Stomach smooth muscle (tissue), 2 donors: ENCODE results near the gene NHERF2.

Source experiments
- H3K27ac ChIP-seq: one replicate; pipeline ENCODE4 v1.7.0; 2013; ENCODE audit warnings: mild to moderate bottlenecking, low read length, inconsistent platforms
- H3K27me3 ChIP-seq, 2 donors: one replicate each; pipeline ENCODE4 v1.7.0; 2013; ENCODE audit warnings: low read length in 2 of 2; ENCODE audit not compliant: insufficient read depth in 2 of 2, control insufficient read depth in 1 of 2
- H3K36me3 ChIP-seq, 2 donors: one replicate each; pipeline ENCODE4 v1.7.0; 2013; ENCODE audit warnings: low read length in 2 of 2; ENCODE audit not compliant: control insufficient read depth in 2 of 2, insufficient read depth in 2 of 2
- H3K4me1 ChIP-seq: one replicate; pipeline ENCODE4 v1.7.0; 2013; ENCODE audit warnings: low read length; ENCODE audit not compliant: control insufficient read depth, insufficient read depth
- H3K4me3 ChIP-seq, 2 donors: one replicate each; pipeline ENCODE4 v1.7.0; 2013; ENCODE audit warnings: low read length in 2 of 2
- H3K9ac ChIP-seq, 2 donors: one replicate each; pipeline ENCODE4 v1.7.0; 2013; ENCODE audit warnings: low read length in 2 of 2, mild to moderate bottlenecking in 1 of 2
- H3K9me3 ChIP-seq, 2 donors: one replicate each; pipeline ENCODE4 v1.7.0; 2013; ENCODE audit warnings: low read length in 2 of 2; ENCODE audit not compliant: control insufficient read depth in 2 of 2
- donor health status: healthy.
- donor health status: Pancreatic carcinoma.

The NHERF2 gene

DNA sequence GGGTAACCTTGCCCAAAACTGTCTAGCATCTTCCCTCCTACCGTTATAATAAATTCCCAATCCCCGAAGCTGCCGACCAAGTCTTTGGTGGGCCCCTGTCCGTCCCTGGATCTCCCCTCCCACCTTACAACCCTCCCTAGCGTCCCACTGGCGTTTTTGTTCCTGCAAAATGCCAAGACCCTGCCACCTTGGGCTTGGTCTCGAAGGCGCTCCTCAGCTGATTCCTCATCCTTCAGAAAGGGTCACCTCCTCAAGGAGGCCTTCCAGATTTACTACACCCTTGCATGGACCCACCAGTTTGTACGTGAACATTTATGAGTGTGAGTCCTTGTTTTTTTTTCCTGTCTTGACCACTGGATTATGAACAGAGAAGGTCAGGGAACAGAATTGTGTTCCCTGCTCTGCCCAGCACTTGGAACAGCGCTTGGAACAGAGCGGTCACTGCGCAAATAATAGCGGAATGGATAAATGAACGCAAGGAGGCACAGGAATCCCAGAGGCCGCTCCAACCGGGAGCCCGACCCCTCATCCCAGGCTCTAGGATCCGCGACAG, 43.6 kb upstream of the NHERF2 start:
- Histone ChIP-seq H3K27me3 (peaks cover 35 to 42% of the 10 kb centered on the region in 2 donors), H3K9me3 (no peaks in the 10 kb centered on the region), H3K4me1 (peaks cover 24% of the 10 kb centered on the region), H3K4me3 (peak overlapping the region; percentile 63 to 76), H3K9ac (no peak overlapping the region), H3K36me3 (peaks cover 11 to 18% of the 10 kb centered on the region in 2 donors), H3K27ac (no peak overlapping the region)

DNA sequence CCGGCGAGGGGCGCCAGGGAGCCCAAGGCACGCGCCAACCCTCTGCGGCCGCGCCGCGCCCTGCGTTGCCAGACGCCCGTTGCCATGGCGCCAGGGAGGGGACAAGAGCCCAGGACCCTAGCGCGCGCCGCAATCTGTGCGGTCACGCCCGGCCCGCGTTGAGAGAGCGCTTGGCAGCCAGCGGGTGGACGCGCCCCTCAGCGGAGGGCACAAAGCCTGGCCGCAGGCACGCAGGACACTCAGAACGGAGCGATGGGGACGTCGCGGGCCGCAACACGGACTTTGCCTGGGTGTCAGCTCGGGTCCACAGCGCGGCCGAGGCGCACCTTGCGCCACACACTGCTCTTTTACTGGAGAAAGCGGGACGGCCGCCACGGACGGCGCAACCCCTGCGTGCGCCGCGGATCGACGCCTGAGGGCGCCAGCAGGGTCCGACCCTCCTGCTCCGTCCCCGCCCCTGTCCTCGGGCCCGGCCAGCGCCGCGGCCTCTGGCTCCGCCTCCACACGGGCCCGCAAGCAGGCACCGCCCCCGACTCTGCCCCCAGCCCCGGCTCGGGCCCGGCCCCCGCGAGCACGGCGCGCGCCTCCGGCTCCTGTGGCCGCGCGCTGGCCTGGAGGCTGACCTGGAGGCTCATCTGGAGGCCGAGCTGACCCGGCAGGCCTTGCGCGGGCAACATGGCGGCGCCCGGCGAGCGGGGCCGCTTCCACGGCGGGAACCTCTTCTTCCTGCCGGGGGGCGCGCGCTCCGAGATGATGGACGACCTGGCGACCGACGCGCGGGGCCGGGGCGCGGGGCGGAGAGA, 43.0 kb upstream of the NHERF2 start, which contains the start of gene GFER:
TSS of gene GFER (plus strand) at position 650 of the 803 bp plus-strand sequence. CDS start at position 676, 26 bp downstream.
- Histone ChIP-seq H3K27me3 (peaks cover 38 to 40% of the 10 kb centered on the region in 2 donors), H3K4me3 (peak within 1 kb of the TSS; percentile 63 to 76), H3K9me3 (no peaks in the 10 kb centered on the region), H3K9ac (peak within 1 kb of the TSS; percentile 64 to 72), H3K4me1 (peaks cover 24% of the 10 kb centered on the region), H3K36me3 (peaks cover 11 to 16% of the 10 kb centered on the region in 2 donors), H3K27ac (no peak within 1 kb of the TSS)

DNA sequence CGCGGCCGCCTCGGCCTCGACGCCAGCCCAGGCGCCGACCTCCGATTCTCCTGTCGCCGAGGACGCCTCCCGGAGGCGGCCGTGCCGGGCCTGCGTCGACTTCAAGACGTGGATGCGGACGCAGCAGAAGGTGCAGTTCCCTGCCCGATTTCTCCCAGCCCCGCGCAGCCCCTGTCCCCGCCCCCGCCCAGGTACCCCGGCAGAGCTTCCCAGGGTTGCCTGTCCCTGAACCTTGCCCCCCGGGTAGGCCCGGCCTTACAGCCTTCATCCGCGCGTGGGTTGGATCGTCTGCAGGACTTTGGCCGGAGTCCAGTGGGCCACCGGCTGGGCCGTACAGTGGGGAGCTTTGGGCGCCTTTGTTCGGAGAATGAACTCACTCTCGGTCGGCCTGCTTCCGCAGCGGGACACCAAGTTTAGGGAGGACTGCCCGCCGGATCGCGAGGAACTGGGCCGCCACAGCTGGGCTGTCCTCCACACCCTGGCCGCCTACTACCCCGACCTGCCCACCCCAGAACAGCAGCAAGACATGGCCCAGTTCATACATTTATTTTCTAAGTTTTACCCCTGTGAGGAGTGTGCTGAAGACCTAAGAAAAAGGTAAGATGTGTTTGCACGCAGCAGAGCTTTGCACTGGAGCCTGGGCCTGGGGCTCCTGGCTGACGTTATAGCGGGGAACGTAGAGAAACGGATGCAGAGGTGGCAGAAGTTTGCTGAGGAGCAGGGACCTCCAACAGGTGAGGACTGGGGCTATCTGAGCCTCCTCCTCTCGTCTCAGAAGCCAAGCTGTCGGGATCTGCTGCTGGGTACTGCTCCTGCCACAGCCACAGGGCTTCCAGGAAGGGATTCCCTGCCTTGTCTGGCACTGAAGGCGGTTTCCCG, 42.1 kb upstream of the NHERF2 start:
- Histone ChIP-seq H3K9ac (peak overlapping the region; percentile 62 to 72), H3K27ac (no peak overlapping the region), H3K4me3 (peak overlapping the region; percentile 63 to 76), H3K27me3 (peaks cover 40 to 42% of the 10 kb centered on the region in 2 donors), H3K36me3 (peaks cover 11 to 16% of the 10 kb centered on the region in 2 donors), H3K9me3 (no peaks in the 10 kb centered on the region), H3K4me1 (peaks cover 24% of the 10 kb centered on the region)

DNA sequence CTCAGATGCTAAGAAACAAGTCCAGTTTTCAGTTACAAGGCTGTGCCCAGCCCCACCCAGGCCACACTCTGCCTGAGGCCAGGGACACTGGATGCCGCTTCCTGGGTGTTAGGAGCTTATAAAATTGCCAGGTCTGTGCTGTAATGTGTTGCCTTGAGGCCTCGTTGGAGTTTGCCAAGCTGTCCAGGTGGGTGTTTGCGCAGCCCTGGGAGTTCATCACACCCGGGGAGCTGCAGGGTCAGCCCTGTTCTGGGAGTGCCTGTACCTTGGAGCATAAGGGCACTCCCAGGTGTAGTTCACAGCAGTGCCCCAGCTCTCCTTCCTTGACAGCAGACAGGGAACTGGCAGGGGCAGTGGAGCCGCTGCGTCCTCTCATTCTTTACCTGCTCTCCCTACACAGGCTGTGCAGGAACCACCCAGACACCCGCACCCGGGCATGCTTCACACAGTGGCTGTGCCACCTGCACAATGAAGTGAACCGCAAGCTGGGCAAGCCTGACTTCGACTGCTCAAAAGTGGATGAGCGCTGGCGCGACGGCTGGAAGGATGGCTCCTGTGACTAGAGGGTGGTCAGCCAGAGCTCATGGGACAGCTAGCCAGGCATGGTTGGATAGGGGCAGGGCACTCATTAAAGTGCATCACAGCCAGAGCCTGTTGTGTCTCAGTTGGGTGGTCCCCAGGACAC, 41.1 kb upstream of the NHERF2 start:
- Histone ChIP-seq H3K9ac (no peak overlapping the region), H3K4me1 (peaks cover 26% of the 10 kb centered on the region), H3K9me3 (no peaks in the 10 kb centered on the region), H3K27me3 (peaks cover 35 to 38% of the 10 kb centered on the region in 2 donors), H3K4me3 (peak overlapping the region in 1 of 2 donors; percentile 76), H3K27ac (no peak overlapping the region), H3K36me3 (peaks cover 11 to 16% of the 10 kb centered on the region in 2 donors)

DNA sequence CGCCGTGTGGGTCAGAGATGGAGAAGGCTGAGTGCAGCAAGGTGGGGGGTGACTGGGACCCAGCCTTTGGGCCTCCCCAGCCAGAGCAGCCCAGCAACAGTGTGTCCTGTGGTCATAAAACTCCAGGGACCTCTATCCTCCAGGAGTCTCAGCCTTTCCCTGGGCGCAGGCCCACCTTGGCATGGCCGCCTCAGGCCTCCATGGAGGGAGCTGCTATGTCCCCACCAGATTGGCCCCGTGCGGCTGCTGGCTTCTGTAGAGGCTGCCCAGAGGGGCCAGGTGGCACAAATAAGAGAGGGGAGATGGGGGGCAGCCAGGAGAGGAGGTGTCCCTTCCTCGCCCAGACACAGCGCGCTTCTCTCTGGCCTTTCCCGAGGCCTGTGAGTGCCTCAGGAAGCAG, 39.5 kb upstream of the NHERF2 start:
- peaks cover 32% of the 10 kb centered on the region in 2 donors for H3K27me3 ChIP-seq
- H3K9me3 ChIP-seq: no peaks in the 10 kb centered on the region
- H3K27ac ChIP-seq: no peak overlapping the region
- H3K9ac ChIP-seq: no peak overlapping the region
- H3K4me1 ChIP-seq: peaks cover 39% of the 10 kb centered on the region
- H3K4me3 ChIP-seq: no peak overlapping the region
- peaks cover 11 to 16% of the 10 kb centered on the region in 2 donors for H3K36me3 ChIP-seq

DNA sequence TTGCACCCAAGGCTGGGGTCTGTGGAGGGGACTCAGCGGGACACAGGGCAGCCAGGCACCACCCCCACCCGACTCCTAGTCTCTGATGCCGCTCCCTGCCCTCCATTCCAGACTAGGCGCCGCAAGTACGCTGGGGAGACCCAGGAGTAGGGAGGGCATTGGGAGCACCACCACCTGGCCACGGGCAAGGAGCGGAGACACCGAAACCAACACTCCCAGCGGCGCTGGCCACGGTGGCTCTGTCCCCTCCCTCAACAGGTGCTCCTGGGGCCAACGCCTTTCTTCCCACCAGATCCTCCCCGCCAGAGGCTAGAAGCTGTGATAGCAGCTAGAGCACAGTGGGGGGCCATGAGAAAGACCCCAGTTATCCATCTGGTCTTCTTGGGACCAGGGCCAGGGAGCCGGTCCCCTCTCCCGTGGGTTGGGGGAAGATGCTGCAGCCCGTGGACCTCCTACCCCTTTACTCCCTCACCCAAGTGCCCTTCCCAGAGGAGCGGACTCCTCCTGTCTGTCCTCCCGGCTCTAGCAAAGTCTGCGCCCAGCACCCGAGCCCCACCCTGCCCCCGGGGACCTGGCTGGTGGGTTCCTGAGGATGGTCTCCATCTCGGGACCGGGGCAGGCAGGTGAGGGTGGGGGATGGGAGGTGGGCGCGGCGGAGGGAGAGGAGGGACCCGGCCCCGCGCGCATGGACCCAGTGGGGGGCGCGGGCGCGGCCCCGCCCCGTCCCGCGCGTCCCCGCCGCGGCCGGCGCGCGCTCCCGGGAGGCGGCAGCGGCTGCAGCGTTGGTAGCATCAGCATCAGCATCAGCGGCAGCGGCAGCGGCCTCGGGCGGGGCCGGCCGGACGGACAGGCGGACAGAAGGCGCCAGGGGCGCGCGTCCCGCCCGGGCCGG, 37.2 kb upstream of the NHERF2 start, which contains the start of gene SYNGR3:
TSS of gene SYNGR3 (plus strand) at position 762 of the 892 bp plus-strand sequence. CDS start 133 bp downstream, outside the sequence.
- no peak within 1 kb of the TSS for H3K9ac ChIP-seq
- H3K4me1 ChIP-seq: peaks cover 34% of the 10 kb centered on the region
- H3K9me3 ChIP-seq: no peaks in the 10 kb centered on the region
- H3K4me3 ChIP-seq: no peak within 1 kb of the TSS
- peaks cover 11 to 16% of the 10 kb centered on the region in 2 donors for H3K36me3 ChIP-seq
- no peak within 1 kb of the TSS for H3K27ac ChIP-seq
- H3K27me3 ChIP-seq: peaks cover 27 to 29% of the 10 kb centered on the region in 2 donors

DNA sequence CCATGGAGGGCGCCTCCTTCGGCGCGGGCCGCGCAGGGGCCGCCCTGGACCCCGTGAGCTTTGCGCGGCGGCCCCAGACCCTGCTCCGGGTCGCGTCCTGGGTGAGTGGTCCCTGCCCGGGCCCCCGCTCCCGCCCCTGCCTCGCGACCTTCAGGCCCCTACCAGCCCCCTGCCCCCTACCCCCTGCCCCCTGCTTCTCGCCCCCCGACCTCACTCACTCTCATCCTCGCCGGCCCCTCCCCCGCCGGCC, 36.7 kb upstream of the NHERF2 start:
- no peak overlapping the region for H3K27ac ChIP-seq
- H3K9ac ChIP-seq: no peak overlapping the region
- H3K4me3 ChIP-seq: no peak overlapping the region
- H3K9me3 ChIP-seq: no peaks in the 10 kb centered on the region
- peaks cover 28% of the 10 kb centered on the region for H3K4me1 ChIP-seq
- H3K27me3 ChIP-seq: peaks cover 27 to 29% of the 10 kb centered on the region in 2 donors
- peaks cover 11 to 16% of the 10 kb centered on the region in 2 donors for H3K36me3 ChIP-seq

DNA sequence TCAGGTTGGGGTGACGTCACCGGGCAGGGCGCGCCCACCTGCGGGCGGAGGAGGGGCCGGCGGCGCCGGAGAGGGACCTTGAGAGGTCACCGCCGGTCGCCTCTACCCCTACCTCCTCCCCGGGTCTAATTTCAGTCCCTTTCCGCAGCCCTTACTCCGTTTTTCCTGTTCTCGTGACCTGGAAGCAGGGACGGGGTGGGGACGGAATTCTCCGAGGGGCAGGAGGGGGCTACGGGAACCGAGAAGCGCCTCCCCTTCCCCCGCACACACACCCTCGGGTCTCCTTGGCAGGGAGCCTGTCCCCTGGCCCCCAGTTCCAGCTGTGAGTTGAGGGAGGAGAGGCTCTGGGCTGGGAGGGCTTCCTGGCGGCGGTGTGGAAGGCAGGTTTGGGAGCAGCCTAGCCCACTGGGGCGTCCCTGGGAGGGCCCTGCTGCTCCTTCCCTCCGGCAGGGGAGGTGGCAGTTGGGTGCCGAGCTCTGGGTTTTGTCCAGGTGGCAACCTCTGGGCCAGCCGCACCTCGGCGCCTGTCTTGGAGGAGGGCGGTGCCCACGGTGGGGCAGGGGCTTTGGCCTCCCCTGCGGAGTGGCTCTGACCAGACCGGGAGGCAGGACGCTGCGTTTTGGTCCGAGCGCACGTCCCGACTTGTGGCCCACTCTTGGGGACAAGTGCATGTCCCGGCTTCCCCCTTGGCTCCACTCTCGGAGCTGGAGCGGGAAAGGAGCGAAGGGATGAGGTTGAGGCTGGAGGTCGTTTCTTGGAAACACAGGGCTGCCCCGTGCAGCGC, 36.2 kb upstream of the NHERF2 start:
- no peak overlapping the region for H3K9ac ChIP-seq
- no peak overlapping the region for H3K27ac ChIP-seq
- H3K4me3 ChIP-seq: no peak overlapping the region
- H3K9me3 ChIP-seq: no peaks in the 10 kb centered on the region
- peaks cover 11 to 15% of the 10 kb centered on the region in 2 donors for H3K36me3 ChIP-seq
- peaks cover 23% of the 10 kb centered on the region for H3K4me1 ChIP-seq
- H3K27me3 ChIP-seq: peaks cover 27 to 29% of the 10 kb centered on the region in 2 donors

DNA sequence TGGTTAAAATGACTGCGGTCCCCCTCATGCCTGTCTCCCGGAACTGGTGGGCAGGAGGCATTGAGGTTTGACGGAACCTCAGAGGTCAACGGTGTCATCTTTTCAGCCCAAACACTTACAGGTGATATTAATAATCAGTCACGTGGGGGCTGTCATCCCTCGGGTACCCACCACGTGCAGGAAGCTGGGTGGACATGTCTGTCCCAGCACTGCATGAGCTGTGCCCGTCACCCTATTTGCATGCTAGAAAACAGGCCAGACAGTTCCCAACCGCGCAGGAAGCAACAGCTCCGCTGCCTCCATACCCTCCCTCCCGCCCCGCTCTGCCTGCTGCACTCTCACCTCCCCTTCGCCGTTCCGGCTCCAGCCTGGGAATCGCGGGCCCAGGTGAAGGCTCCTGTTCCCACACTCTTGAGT, 35.6 kb upstream of the NHERF2 start:
- Histone ChIP-seq H3K9ac (no peak overlapping the region), H3K27me3 (peaks cover 27 to 29% of the 10 kb centered on the region in 2 donors), H3K27ac (no peak overlapping the region)

More for the DNA sequence above, 35.6 kb upstream of the NHERF2 start:
- no peaks in the 10 kb centered on the region for H3K9me3 ChIP-seq
- H3K4me1 ChIP-seq: peaks cover 22% of the 10 kb centered on the region
- H3K36me3 ChIP-seq: peaks cover 6 to 9% of the 10 kb centered on the region in 2 donors
- H3K4me3 ChIP-seq: no peak overlapping the region
